Sigmoid colon (tissue), 7 donors: ENCODE data around the gene OLFML3. TPM values are rescaled to one million over a fixed set of nuclear protein-coding genes. Genes with fewer than 3 reads are reported as not detected.

Experiments used
- DNase-seq: peaks from one replicate; pipeline ENCODE4 v3.0.0-alpha.2; 2019
- H3K27ac ChIP-seq, 4 donors: fragments of 200-600 bp; sonication (generic); one replicate each; pipeline ENCODE4 v1.5.1; 2016 to 2019; ENCODE audit warnings: mild to moderate bottlenecking in 1 of 4
- H3K27me3 ChIP-seq, 3 donors: fragments of 200-600 bp; sonication (generic); one replicate each; pipeline ENCODE4 v1.5.1; 2019; ENCODE audit warnings: mild to moderate bottlenecking in 1 of 3
- H3K36me3 ChIP-seq, 4 donors: fragments of 200-600 bp; sonication (generic); one replicate each; pipeline ENCODE4 v1.5.1; 2016 to 2019
- H3K4me1 ChIP-seq, 4 donors: fragments of 200-600 bp; sonication (generic); one replicate each; pipeline ENCODE4 v1.5.1; 2017 to 2019
- H3K4me3 ChIP-seq, 4 donors: fragments of 200-600 bp; sonication (generic); one replicate each; pipeline ENCODE4 v1.5.1; 2017 to 2019; ENCODE audit warnings: mild to moderate bottlenecking in 2 of 4, moderate library complexity in 1 of 4
- H3K9me3 ChIP-seq, 4 donors: fragments of 200-600 bp in 3 of 4; sonication (generic) in 3 of 4; one replicate each; pipeline versions ENCODE4 v1.5.1 to v1.6.1; 2013 to 2019
- CTCF ChIP-seq, 4 experiments: fragments of 450-650 bp in 3 of 4; fragments of 200-600 bp in 1 of 4; IDR thresholded peaks; one replicate each; pipeline ENCODE4 v1.5.1; 2016 to 2019; ENCODE audit warnings: antibody characterized with exemption in 4 of 4, mild to moderate bottlenecking in 3 of 4, moderate library complexity in 2 of 4
- EP300 ChIP-seq, 4 donors: sonication (generic); formaldehyde crosslinking; IDR thresholded peaks; one replicate each; pipeline ENCODE4 v1.6.1; 2017; ENCODE audit warnings: antibody characterized with exemption in 4 of 4
- POLR2A ChIP-seq, 2 donors: fragments of 450-650 bp; IDR thresholded peaks; one replicate each; pipeline ENCODE4 v1.6.1; 2016; ENCODE audit warnings: antibody characterized with exemption in 2 of 2, mild to moderate bottlenecking in 2 of 2, moderate library complexity in 2 of 2
- POLR2AphosphoS5 ChIP-seq, 4 donors: sonication (generic); formaldehyde crosslinking; IDR thresholded peaks; one replicate each; pipeline ENCODE4 v1.6.1; 2017; ENCODE audit warnings: antibody characterized with exemption in 4 of 4
- WGBS, 2 donors: extraction: QIAGEN DNeasy Blood & Tissue Kit; methylation state at CpG; one replicate each; pipeline ENCODE4 v1.1.7; 2013; 5-methylcytosine and 5-hydroxymethylcytosine counted together
- intact Hi-C: fragments of 100-400 bp; cut with DNase I; formaldehyde crosslinking; loops from one replicate; pipeline ENCODE4 v1.15.1; 2023
- polyA plus RNA-seq, 3 donors: library from polyadenylated mRNA; stranded (reverse); fragments of 200-250 nt; gene quantifications; one replicate each; pipeline ENCODE4 v1.2.3, GENCODE V29; 2013
- total RNA-seq, 4 donors: library from RNA; depleted of rRNA; stranded (reverse); fragments of >200 nt; gene quantifications; one replicate each; pipeline ENCODE4 v1.1.0, GENCODE V29; 2016
- donor health status: healthy with polysubstance abuse.
- donor health status: Bipolar disorder and iron deficiency.
- donor health status: healthy.

Gene OLFML3
- total and polyA plus RNA-seq, 7 donors, result 14.1 to 149 (median 94.0) TPM

- intact Hi-C loops, result no loop called here
- no peak for DNase-seq
- no peaks in the 10 kb centered on the region for H3K27me3 ChIP-seq
- no peak overlapping the region for H3K4me3 ChIP-seq
- no peak overlapping the region for H3K27ac ChIP-seq
- H3K9me3 ChIP-seq, result no peaks in the 10 kb centered on the region
- H3K36me3 ChIP-seq, result peaks cover 0 to 35% (median 3%) of the 10 kb centered on the region in 4 donors
- peaks cover 0 to 41% (median 34%) of the 10 kb centered on the region in 4 donors for H3K4me1 ChIP-seq
- TF ChIP-seq EP300 (IDR thresholded peaks at IDR 0.05), result no peak
- no peak for TF ChIP-seq CTCF (IDR thresholded peaks at IDR 0.05)
- TF ChIP-seq POLR2A (IDR thresholded peaks at IDR 0.05), result no peak
- TF ChIP-seq POLR2AphosphoS5 (IDR thresholded peaks at IDR 0.05), result no peak
Measured at GRCh38 chr1:113942527-113942926, 36.7 kb upstream of the OLFML3 start.

GRCh38 chr1:113943028-113943811 is 36.1 kb upstream of the OLFML3 start:
- no peak overlapping the region for H3K27ac ChIP-seq
- no peaks in the 10 kb centered on the region for H3K9me3 ChIP-seq
- TF ChIP-seq POLR2AphosphoS5 (IDR thresholded peaks at IDR 0.05) (peak in 1 of 4 donors; percentile 33), POLR2A (IDR thresholded peaks at IDR 0.05) (no peak)
- intact Hi-C loops, result no loop called here
- H3K4me3 ChIP-seq, result no peak overlapping the region
- H3K4me1 ChIP-seq, result peaks cover 0 to 43% (median 37%) of the 10 kb centered on the region in 4 donors
- H3K27me3 ChIP-seq, result no peaks in the 10 kb centered on the region
- peaks cover 0 to 35% (median 3%) of the 10 kb centered on the region in 4 donors for H3K36me3 ChIP-seq
- no peak for DNase-seq

GRCh38 chr1:113945329-113945728 is 33.9 kb upstream of the OLFML3 start:
- Histone ChIP-seq H3K4me3 (no peak overlapping the region), H3K27me3 (no peaks in the 10 kb centered on the region), H3K36me3 (peaks cover 0 to 34% (median 3%) of the 10 kb centered on the region in 4 donors), H3K9me3 (no peaks in the 10 kb centered on the region), H3K27ac (no peak overlapping the region), H3K4me1 (peaks cover 0 to 56% (median 44%) of the 10 kb centered on the region in 4 donors)
- 93 to 95% methylated on average over 1 of the region's 1 CpG for WGBS, 2 donors
- intact Hi-C loops, result no loop called here
- DNase-seq, result no peak
- TF ChIP-seq CTCF (IDR thresholded peaks at IDR 0.05) (no peak), EP300 (IDR thresholded peaks at IDR 0.05) (no peak), POLR2AphosphoS5 (IDR thresholded peaks at IDR 0.05) (no peak)

GRCh38 chr1:113946112-113946511 is 33.2 kb upstream of the OLFML3 start:
- no peak for DNase-seq
- Histone ChIP-seq H3K36me3 (peaks cover 0 to 26% (median 0%) of the 10 kb centered on the region in 4 donors), H3K27me3 (no peaks in the 10 kb centered on the region), H3K9me3 (no peaks in the 10 kb centered on the region), H3K4me3 (no peak overlapping the region), H3K4me1 (peaks cover 0 to 57% (median 40%) of the 10 kb centered on the region in 4 donors), H3K27ac (no peak overlapping the region)
- TF ChIP-seq POLR2AphosphoS5 (IDR thresholded peaks at IDR 0.05) (no peak), CTCF (IDR thresholded peaks at IDR 0.05) (no peak), POLR2A (IDR thresholded peaks at IDR 0.05) (no peak), EP300 (IDR thresholded peaks at IDR 0.05) (no peak)
- intact Hi-C loops, result no loop called here
- WGBS, 2 donors, result 43 to 44% methylated on average over 1 of the region's 1 CpG

- Histone ChIP-seq H3K9me3 (no peaks in the 10 kb centered on the region), H3K4me1 (peaks cover 0 to 62% (median 40%) of the 10 kb centered on the region in 4 donors), H3K36me3 (peaks cover 0 to 19% (median 0%) of the 10 kb centered on the region in 4 donors), H3K27ac (peak overlapping the region; percentile 25 to 57 (median 48)), H3K27me3 (no peaks in the 10 kb centered on the region), H3K4me3 (no peak overlapping the region)
- no peak for DNase-seq
- 19 to 35% methylated on average over 3 of the region's 3 CpGs for WGBS, 2 donors
- intact Hi-C loops, result no loop called here
- TF ChIP-seq POLR2AphosphoS5 (IDR thresholded peaks at IDR 0.05), result no peak
- no peak for TF ChIP-seq CTCF (IDR thresholded peaks at IDR 0.05)
- TF ChIP-seq POLR2A (IDR thresholded peaks at IDR 0.05), result no peak
- no peak for TF ChIP-seq EP300 (IDR thresholded peaks at IDR 0.05)
Measured at GRCh38 chr1:113946678-113947387, 32.4 kb upstream of the OLFML3 start.
